ENCODE measurements around the gene FKBP4.
"Not testable (repeated sequence)": the region's sequence is repeated elsewhere in the genome, so short reads cannot be mapped to it uniquely, and the experiment has no call there.

Gene FKBP4

GRCh38 chr12:2768224-2768961 is 26.4 kb upstream of the FKBP4 start:
- Histone ChIP-seq H3K27ac (no peak overlapping the region), H3K4me3 (no peak overlapping the region)
- no peak for DNase-seq (ENCODE audit: low spot score)
- TF ChIP-seq CTCF (IDR thresholded peaks at IDR 0.05), result no peak

GRCh38 chr12:2769866-2770533 is 24.8 kb upstream of the FKBP4 start:
- DNase-seq (ENCODE audit: low spot score), result no peak
- no peak overlapping the region for H3K27ac ChIP-seq
- no peak overlapping the region for H3K4me3 ChIP-seq
- no peak for TF ChIP-seq CTCF (IDR thresholded peaks at IDR 0.05)

- H3K27ac ChIP-seq; DNase-seq (ENCODE audit: low spot score); H3K4me3 ChIP-seq: not testable (repeated sequence)
These were observed 24.2 kb upstream of the FKBP4 start for GRCh38 chr12:2770544-2770943.

- no peak overlapping the region for H3K4me3 ChIP-seq
- TF ChIP-seq CTCF (IDR thresholded peaks at IDR 0.05), result no peak
- DNase-seq (ENCODE audit: low spot score), result peak; percentile 52
- no peak overlapping the region for H3K27ac ChIP-seq
These were observed 22.4 kb upstream of the FKBP4 start for GRCh38 chr12:2772370-2772769.

- H3K27ac ChIP-seq, result no peak overlapping the region
- TF ChIP-seq CTCF (IDR thresholded peaks at IDR 0.05), result no peak
- DNase-seq (ENCODE audit: low spot score), result no peak
- H3K4me3 ChIP-seq, result no peak overlapping the region
These were observed 21.4 kb upstream of the FKBP4 start for GRCh38 chr12:2773199-2773875.

- no peak overlapping the region for H3K27ac ChIP-seq
These were observed 19.3 kb upstream of the FKBP4 start for GRCh38 chr12:2775431-2775830.

More at GRCh38 chr12:2775431-2775830, 19.3 kb upstream of the FKBP4 start:
- no peak for DNase-seq (ENCODE audit: low spot score)
- no peak overlapping the region for H3K4me3 ChIP-seq
- TF ChIP-seq CTCF (IDR thresholded peaks at IDR 0.05), result no peak
